K562 (cell line): ENCODE results near the gene CRKL. TPM values are rescaled to one million over a fixed set of nuclear protein-coding genes. Genes with fewer than 3 reads are reported as not detected.

ENCODE experiments used
- ARID4B ChIP-seq: sonication (generic); formaldehyde crosslinking; IDR thresholded peaks from 2 replicates; pipeline ENCODE4 v1.8.0; 2022; ENCODE audit warnings: mild to moderate bottlenecking, missing genetic modification reagents
- ERF ChIP-seq: fragments of 450-650 bp; formaldehyde crosslinking; IDR thresholded peaks from 2 replicates; pipeline ENCODE4 v1.4.0; 2020; ENCODE audit warnings: mild to moderate bottlenecking, mixed read lengths
- FOS ChIP-seq: IDR thresholded peaks from 3 replicates; pipeline ENCODE4 v1.6.1; 2011; ENCODE audit not compliant: insufficient read length; ENCODE audit errors: extremely low read depth
- KAT8 ChIP-seq: fragments of 450-650 bp; IDR thresholded peaks from 2 replicates; pipeline ENCODE4 v1.6.1; 2016; ENCODE audit warnings: low read depth, mild to moderate bottlenecking
- MYNN ChIP-seq, 2 experiments: sonication (generic); formaldehyde crosslinking in 1 of 2; IDR thresholded peaks; 2 replicates each; pipeline versions ENCODE4 v1.5.0 to v1.6.1; 2016 to 2020; ENCODE audit warnings: antibody characterized with exemption in 1 of 2, missing genetic modification reagents in 1 of 2
- SIN3B ChIP-seq: fragments of 450-650 bp; IDR thresholded peaks from 2 replicates; pipeline ENCODE4 v1.6.1; 2017; ENCODE audit warnings: low read depth, mild to moderate bottlenecking, moderate library complexity
- SRSF1 ChIP-seq: fragments of 200-400 bp; formaldehyde crosslinking; IDR thresholded peaks from 2 replicates; pipeline ENCODE4 v1.6.1; 2017; ENCODE audit warnings: mild to moderate bottlenecking, low read depth, low read length, moderate library complexity
- TFAM ChIP-seq: fragments of 250-450 bp; sonication (Bioruptor Pico); conservative IDR thresholded peaks from 2 replicates; pipeline ENCODE4 v1.5.0; 2021; ENCODE audit warnings: mild to moderate bottlenecking, moderate library complexity
- ZBTB8A ChIP-seq: fragments of 450-650 bp; IDR thresholded peaks from 2 replicates; pipeline ENCODE4 v1.6.1; 2018; ENCODE audit warnings: mild to moderate bottlenecking, moderate library complexity; ENCODE audit not compliant: partially characterized antibody
- ZNF133 ChIP-seq: fragments of 250-450 bp; sonication (Bioruptor Pico); IDR thresholded peaks from 2 replicates; pipeline ENCODE4 v1.4.0; 2020; ENCODE audit warnings: mild to moderate bottlenecking
- ZNF224 ChIP-seq: sonication (generic); formaldehyde crosslinking; IDR thresholded peaks from 2 replicates; pipeline ENCODE4 v1.8.0; 2022; ENCODE audit warnings: mild to moderate bottlenecking, missing genetic modification reagents
- ZNF280B ChIP-seq: fragments of 250-450 bp; sonication (Bioruptor Pico); IDR thresholded peaks from 2 replicates; pipeline ENCODE4 v1.5.1; 2021; ENCODE audit warnings: mild to moderate bottlenecking
- polyA plus RNA-seq, 8 experiments: library from polyadenylated mRNA; depleted of rRNA in 4 of 8; stranded (reverse) in 5 of 8; unstranded in 3 of 8; fragments of >200 nt; fragmentation: Nextera tagmentation in 2 of 8; fragmentation: Illumina TruSeq in 1 of 8; extraction: Ambion mirVana in 2 of 8; extraction: Trizol in 1 of 8; gene quantifications; 2 replicates each; pipeline versions ENCODE4 v1.2.1 to v1.2.3, GENCODE V29; 2011 to 2014; ENCODE audit warnings: inconsistent platforms in 1 of 8, missing spikeins in 1 of 8
- total RNA-seq, 7 experiments: library from RNA; depleted of rRNA in 6 of 7; stranded (reverse); fragments of >200 nt in 6 of 7; fragmentation: Illumina TruSeq in 2 of 7; extraction: Trizol in 2 of 7; gene quantifications; 2 replicates each; pipeline versions ENCODE4 v1.2.1 to v1.2.3, GENCODE V29; 2011 to 2021; ENCODE audit warnings: low replicate concordance in 1 of 7
- TF ChIP-seq, protein P1 (sequence below): fragments of 200-800 bp; sonication (Bioruptor generic); IDR thresholded peaks from 2 replicates; pipeline ENCODE4 v1.6.1; 2016; ENCODE audit warnings: missing genetic modification characterization, missing compliant biosample characterization
- TF ChIP-seq, protein P2 (sequence below): fragments of 450-650 bp; formaldehyde crosslinking; IDR thresholded peaks from 2 replicates; pipeline ENCODE4 v1.4.0; 2020; ENCODE audit warnings: mild to moderate bottlenecking, moderate library complexity

Gene CRKL
- total and polyA plus RNA-seq, 9 of the 15 experiments (the other 6 are each of a cell fraction or from before 2014, with no cell fraction given) = 100 to 263 (median 124) TPM

DNA sequence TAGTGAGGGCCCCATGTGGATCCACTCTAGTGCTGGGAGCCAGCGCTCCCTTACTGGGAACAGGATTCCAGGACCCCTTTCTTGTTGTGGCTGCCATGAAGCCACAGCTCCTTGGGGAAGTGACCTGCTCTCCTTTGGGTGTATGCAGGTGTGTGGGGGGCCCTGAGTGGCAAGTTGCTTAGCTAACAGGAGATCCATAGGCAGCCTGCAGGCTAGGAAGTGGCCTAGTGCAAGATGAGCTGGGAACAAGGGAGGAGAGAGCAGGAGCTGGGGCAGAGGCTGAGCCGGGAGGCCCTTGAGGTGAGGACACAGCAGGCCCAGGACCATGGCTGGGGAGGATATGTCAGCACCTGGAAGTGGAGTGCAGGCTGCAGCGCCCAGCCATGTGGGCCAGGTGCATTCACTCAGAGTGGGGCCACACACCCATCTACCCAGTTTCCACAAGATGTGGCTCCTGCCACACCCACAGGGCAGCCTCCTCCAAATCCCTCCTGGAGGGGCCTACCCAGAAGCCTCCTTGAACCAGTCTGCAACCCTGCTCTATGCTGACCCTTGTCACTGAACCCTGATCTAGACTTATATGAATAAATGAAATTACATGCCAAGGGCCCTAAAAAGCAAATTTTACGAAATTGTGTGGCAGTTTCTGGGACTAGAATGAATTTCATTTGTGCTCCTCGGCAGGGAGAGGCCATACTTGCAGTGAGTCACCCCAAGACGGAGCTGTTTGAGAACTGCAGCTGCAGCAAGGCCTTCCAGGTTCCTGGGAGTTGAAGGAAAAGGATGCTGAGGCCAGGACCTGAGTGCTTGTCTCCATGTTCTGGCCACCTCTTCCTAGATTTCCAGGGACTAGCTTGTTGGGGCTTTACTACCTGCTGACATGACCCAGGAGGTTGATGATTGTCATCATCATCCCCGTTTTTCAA, 81.5 kb downstream of the CRKL start (continued):
- TF ChIP-seq ARID4B (CRISPR knock-in tag) = no peak
- no peak for TF ChIP-seq ZBTB8A
- TF ChIP-seq, protein P1, sequence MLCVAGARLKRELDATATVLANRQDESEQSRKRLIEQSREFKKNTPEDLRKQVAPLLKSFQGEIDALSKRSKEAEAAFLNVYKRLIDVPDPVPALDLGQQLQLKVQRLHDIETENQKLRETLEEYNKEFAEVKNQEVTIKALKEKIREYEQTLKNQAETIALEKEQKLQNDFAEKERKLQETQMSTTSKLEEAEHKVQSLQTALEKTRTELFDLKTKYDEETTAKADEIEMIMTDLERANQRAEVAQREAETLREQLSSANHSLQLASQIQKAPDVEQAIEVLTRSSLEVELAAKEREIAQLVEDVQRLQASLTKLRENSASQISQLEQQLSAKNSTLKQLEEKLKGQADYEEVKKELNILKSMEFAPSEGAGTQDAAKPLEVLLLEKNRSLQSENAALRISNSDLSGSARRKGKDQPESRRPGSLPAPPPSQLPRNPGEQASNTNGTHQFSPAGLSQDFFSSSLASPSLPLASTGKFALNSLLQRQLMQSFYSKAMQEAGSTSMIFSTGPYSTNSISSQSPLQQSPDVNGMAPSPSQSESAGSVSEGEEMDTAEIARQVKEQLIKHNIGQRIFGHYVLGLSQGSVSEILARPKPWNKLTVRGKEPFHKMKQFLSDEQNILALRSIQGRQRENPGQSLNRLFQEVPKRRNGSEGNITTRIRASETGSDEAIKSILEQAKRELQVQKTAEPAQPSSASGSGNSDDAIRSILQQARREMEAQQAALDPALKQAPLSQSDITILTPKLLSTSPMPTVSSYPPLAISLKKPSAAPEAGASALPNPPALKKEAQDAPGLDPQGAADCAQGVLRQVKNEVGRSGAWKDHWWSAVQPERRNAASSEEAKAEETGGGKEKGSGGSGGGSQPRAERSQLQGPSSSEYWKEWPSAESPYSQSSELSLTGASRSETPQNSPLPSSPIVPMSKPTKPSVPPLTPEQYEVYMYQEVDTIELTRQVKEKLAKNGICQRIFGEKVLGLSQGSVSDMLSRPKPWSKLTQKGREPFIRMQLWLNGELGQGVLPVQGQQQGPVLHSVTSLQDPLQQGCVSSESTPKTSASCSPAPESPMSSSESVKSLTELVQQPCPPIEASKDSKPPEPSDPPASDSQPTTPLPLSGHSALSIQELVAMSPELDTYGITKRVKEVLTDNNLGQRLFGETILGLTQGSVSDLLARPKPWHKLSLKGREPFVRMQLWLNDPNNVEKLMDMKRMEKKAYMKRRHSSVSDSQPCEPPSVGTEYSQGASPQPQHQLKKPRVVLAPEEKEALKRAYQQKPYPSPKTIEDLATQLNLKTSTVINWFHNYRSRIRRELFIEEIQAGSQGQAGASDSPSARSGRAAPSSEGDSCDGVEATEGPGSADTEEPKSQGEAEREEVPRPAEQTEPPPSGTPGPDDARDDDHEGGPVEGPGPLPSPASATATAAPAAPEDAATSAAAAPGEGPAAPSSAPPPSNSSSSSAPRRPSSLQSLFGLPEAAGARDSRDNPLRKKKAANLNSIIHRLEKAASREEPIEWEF (CRISPR knock-in tag) = no peak
- TF ChIP-seq SIN3B = no peak
- no peak for TF ChIP-seq ZNF224
- TF ChIP-seq FOS = no peak
- no peak for TF ChIP-seq TFAM (CRISPR knock-in tag)
- TF ChIP-seq MYNN (IDR thresholded peaks at IDR 0.05) = no peak
- no peak for TF ChIP-seq MYNN (CRISPR knock-in tag; IDR thresholded peaks at IDR 0.05)
- TF ChIP-seq ZNF280B (CRISPR knock-in tag) = no peak
- TF ChIP-seq, protein P2, sequence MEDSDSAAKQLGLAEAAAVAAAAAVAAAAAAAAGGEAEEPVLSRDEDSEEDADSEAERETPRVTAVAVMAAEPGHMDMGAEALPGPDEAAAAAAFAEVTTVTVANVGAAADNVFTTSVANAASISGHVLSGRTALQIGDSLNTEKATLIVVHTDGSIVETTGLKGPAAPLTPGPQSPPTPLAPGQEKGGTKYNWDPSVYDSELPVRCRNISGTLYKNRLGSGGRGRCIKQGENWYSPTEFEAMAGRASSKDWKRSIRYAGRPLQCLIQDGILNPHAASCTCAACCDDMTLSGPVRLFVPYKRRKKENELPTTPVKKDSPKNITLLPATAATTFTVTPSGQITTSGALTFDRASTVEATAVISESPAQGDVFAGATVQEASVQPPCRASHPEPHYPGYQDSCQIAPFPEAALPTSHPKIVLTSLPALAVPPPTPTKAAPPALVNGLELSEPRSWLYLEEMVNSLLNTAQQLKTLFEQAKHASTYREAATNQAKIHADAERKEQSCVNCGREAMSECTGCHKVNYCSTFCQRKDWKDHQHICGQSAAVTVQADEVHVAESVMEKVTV (CRISPR knock-in tag) = peak; percentile 16; the same call in 1 of the 2 replicates
- no peak for TF ChIP-seq ZNF133 (CRISPR knock-in tag)
- no peak for TF ChIP-seq KAT8
- peak; percentile 71 for TF ChIP-seq ERF (CRISPR knock-in tag)
- no peak for TF ChIP-seq SRSF1
